Tibial nerve (tissue), 4 donors: ENCODE measurements around the gene DEFB110.

Experiments
- EP300 ChIP-seq, 2 donors: sonication (generic); formaldehyde crosslinking; IDR thresholded peaks; one replicate each; pipeline ENCODE4 v1.6.1; 2017; ENCODE audit warnings: antibody characterized with exemption in 2 of 2, mild to moderate bottlenecking in 1 of 2
- POLR2A ChIP-seq, 2 donors: fragments of 450-650 bp; IDR thresholded peaks; one replicate each; pipeline ENCODE4 v1.6.1; 2017; ENCODE audit warnings: antibody characterized with exemption in 2 of 2, mild to moderate bottlenecking in 2 of 2, moderate library complexity in 2 of 2
- TF ChIP-seq, protein P1 (sequence below), 5 experiments: fragments of 200-600 bp in 3 of 5; fragments of 450-650 bp in 2 of 5; sonication (generic) in 3 of 5; IDR thresholded peaks; one replicate each; pipeline ENCODE4 v1.5.1; 2016 to 2019; ENCODE audit warnings: antibody characterized with exemption in 5 of 5, mild to moderate bottlenecking in 3 of 5, moderate library complexity in 2 of 5

DNA sequence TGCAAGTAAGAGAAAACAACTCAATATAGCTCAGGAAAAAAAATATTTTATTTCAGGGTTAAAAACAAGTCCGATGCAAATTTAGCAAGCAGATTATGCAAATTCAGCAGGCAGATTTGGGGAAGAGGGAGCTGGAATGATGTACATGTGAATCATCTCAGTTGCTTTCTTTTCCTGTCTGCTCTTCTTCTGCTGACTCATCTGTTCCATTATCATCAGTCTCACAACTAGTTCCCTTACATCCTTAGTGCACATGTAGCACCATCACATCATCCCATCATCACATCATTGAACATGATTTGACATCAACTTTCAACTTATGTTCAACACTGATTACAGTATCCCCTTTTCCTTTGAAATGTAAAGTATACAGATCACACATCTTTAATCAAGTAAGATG lies 40.9 kb downstream of the DEFB110 start:
- TF ChIP-seq EP300 (IDR thresholded peaks at IDR 0.05) (no peak), POLR2A (IDR thresholded peaks at IDR 0.05) (no peak)
- TF ChIP-seq, protein P1, sequence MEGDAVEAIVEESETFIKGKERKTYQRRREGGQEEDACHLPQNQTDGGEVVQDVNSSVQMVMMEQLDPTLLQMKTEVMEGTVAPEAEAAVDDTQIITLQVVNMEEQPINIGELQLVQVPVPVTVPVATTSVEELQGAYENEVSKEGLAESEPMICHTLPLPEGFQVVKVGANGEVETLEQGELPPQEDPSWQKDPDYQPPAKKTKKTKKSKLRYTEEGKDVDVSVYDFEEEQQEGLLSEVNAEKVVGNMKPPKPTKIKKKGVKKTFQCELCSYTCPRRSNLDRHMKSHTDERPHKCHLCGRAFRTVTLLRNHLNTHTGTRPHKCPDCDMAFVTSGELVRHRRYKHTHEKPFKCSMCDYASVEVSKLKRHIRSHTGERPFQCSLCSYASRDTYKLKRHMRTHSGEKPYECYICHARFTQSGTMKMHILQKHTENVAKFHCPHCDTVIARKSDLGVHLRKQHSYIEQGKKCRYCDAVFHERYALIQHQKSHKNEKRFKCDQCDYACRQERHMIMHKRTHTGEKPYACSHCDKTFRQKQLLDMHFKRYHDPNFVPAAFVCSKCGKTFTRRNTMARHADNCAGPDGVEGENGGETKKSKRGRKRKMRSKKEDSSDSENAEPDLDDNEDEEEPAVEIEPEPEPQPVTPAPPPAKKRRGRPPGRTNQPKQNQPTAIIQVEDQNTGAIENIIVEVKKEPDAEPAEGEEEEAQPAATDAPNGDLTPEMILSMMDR (IDR thresholded peaks at IDR 0.05), result no peak
